ENCODE data around the gene MRPL53. TPM values are rescaled to one million over a fixed set of nuclear protein-coding genes. Genes with fewer than 3 reads are reported as not detected.
A peak's percentile ranks its signal among the peaks of the same experiment; 100 is the strongest.

Gene MRPL53
- total and polyA plus RNA-seq, 2 of the 8 experiments (the other 6 are each of a cell fraction or from before 2014, with no cell fraction given), result 36.6 to 46.3 TPM

DNA sequence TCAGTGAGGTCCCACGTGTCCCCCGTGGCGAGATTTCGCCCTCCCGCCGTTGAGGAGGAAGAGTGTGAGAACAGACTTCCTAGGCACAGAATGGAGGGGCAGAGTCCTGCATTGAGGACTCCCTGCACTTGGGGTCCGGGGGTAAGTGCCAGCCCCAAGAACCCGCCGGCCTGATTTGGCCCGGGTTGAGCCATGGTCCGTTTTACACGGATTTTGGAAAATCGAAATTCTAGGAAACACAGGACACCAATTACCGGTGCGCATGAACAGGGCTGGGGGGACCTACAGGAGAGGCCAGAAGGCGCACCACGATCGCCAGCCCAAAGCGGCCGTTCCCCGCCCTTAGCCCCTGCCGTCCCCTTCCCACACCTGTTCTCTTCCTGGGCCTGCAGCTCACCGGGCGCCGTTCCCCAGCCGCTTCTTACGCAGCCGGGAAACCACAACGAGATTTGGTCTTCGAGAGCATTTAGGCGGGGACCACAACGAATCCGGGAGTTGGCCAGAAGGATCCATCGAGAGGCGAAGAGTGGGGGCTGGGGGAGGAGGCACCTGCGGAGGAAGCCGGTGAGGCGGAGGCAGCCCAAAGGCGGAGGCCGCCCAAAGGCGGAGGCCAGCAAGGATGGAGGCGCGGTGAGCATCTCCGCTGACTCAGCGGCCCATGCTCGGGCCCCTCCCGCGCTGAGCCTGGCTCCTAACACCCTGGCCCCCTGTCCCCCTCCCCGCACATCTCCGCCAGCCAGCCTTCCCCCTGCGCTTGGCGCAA is 41.3 kb upstream of the MRPL53 start (continued):
- TF ChIP-seq BRCA1 (IDR thresholded peaks at IDR 0.05; ENCODE audit: low read depth, low read length), result no peak
- peak; percentile 100 for TF ChIP-seq CBX8 (IDR thresholded peaks at IDR 0.05; ENCODE audit: borderline replicate concordance, low read depth, low read length)
- no peak for TF ChIP-seq CREB1 (IDR thresholded peaks at IDR 0.05)
- no peak for TF ChIP-seq POU5F1 (IDR thresholded peaks at IDR 0.05; ENCODE audit: low read depth, low read length)
- no peak for TF ChIP-seq GABPA (IDR thresholded peaks at IDR 0.05; ENCODE audit: borderline replicate concordance, insufficient read depth, low read length)
- no peak for TF ChIP-seq BCL11A (IDR thresholded peaks at IDR 0.05; ENCODE audit: low read depth in 2 of 2, low read length in 2 of 2)
- TF ChIP-seq EZH2 (IDR thresholded peaks at IDR 0.05; ENCODE audit: low read depth, low read length, severe bottlenecking), result peak; percentile 90
- no peak for TF ChIP-seq SAP30 (IDR thresholded peaks at IDR 0.05; ENCODE audit: insufficient read depth, insufficient replicate concordance, low read length)
- no peak for TF ChIP-seq CHD2 (IDR thresholded peaks at IDR 0.05; ENCODE audit: low read length)
- TF ChIP-seq CTBP2 (IDR thresholded peaks at IDR 0.05; ENCODE audit: borderline replicate concordance, insufficient read depth, insufficient read length, low read length), result peak; percentile 29
- no peak for TF ChIP-seq NRF1 (IDR thresholded peaks at IDR 0.05; ENCODE audit: low read depth, low read length)
- no peak for TF ChIP-seq JUND (IDR thresholded peaks at IDR 0.05; ENCODE audit: low read length)
- peak; percentile 100 for TF ChIP-seq RNF2 (IDR thresholded peaks at IDR 0.05; ENCODE audit: borderline replicate concordance, low read depth, low read length, missing control alignments, poor library complexity, severe bottlenecking)
- TF ChIP-seq, protein P1, sequence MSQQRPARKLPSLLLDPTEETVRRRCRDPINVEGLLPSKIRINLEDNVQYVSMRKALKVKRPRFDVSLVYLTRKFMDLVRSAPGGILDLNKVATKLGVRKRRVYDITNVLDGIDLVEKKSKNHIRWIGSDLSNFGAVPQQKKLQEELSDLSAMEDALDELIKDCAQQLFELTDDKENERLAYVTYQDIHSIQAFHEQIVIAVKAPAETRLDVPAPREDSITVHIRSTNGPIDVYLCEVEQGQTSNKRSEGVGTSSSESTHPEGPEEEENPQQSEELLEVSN (IDR thresholded peaks at IDR 0.05), result peak; percentile 24; the same call in 1 of the 2 replicates
- TF ChIP-seq ASH2L (IDR thresholded peaks at IDR 0.05; ENCODE audit: low read length), result no peak
- TF ChIP-seq SP2 (IDR thresholded peaks at IDR 0.05; ENCODE audit: low read length), result no peak
- TF ChIP-seq RFX5 (IDR thresholded peaks at IDR 0.05; ENCODE audit: borderline replicate concordance, low read depth, low read length), result no peak
- no peak for TF ChIP-seq TCF12 (IDR thresholded peaks at IDR 0.05; ENCODE audit: low read depth, low read length)
- TF ChIP-seq TBP (IDR thresholded peaks at IDR 0.05; ENCODE audit: low read depth, low read length), result no peak
- no peak for TF ChIP-seq SIN3A (conservative IDR thresholded peaks at IDR 0.05 in 1 of 2, IDR thresholded peaks at IDR 0.05 in 1 of 2; ENCODE audit: low read depth in 1 of 2, low read length in 2 of 2)
